NCI-H446 (cell line): ENCODE data around the gene MCAM.
A peak's percentile ranks its signal among the peaks of the same experiment; 100 is the strongest.

ENCODE experiments used
- DNase-seq, 2 experiments: peaks; one replicate each; lab custom pipeline; 2025; lab: John Stamatoyannopoulos, UW

MCAM gene

GRCh38 chr11:119307219-119307618, 9.7 kb downstream of the MCAM start:
- no peak for DNase-seq

DNA sequence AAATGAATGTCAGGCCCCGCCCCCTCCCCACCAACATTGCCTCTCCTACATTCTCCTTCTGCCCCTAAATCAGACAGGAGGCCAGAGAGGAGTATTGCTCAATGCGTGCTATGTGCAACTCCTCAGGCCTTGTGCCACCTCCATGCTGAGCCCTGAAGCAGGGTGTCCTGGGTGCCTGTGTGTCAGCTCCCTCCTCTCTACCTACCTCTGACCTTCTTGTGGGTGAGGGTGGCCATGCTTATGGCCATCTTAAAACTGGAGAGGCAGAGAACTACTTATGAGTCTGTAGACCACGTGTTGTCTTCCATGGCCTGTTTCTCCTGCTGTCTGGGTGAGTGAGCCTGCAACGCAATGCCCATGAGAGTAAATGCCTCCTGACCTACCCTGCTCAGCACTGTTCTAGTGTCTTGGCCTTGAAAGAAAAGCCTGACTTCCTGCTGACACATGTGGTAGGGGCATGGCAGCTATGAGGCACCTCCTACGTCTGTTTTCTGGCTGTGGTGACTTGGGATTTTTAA, 10.5 kb downstream of the MCAM start:
- DNase-seq = no peak

GRCh38 chr11:119305556-119306372, 11.2 kb downstream of the MCAM start:
- no peak for DNase-seq

- DNase-seq = no peak
Measured at GRCh38 chr11:119303227-119303718, 13.7 kb downstream of the MCAM start.

GRCh38 chr11:119300198-119300964, 16.5 kb downstream of the MCAM start:
- no peak for DNase-seq

GRCh38 chr11:119299416-119299815, 17.5 kb downstream of the MCAM start:
- no peak for DNase-seq

- DNase-seq = peak in 1 of 2 experiments; percentile 54
Measured at GRCh38 chr11:119298726-119299125, 18.2 kb downstream of the MCAM start.

DNA sequence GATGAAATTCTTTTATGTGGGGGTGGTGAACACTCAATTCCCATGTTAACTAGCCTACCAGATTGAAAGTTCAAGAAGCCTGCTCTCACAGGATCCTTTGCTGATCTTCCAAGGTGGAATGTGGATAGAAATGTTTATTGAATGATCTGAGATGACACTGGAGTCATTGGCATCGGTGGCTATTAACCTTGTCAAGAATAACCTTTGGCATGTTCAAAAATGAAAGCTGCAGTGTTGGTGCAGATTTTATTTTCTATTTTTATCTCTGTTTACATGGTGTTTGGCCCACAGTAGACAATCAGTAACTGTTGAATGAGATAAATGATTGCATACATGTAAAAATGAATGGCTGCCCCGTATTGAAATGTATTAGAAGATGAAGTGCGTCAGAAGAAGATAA, 19.0 kb downstream of the MCAM start:
- no peak for DNase-seq

- no peak for DNase-seq
Measured at GRCh38 chr11:119295178-119295577, 21.8 kb downstream of the MCAM start.

DNA sequence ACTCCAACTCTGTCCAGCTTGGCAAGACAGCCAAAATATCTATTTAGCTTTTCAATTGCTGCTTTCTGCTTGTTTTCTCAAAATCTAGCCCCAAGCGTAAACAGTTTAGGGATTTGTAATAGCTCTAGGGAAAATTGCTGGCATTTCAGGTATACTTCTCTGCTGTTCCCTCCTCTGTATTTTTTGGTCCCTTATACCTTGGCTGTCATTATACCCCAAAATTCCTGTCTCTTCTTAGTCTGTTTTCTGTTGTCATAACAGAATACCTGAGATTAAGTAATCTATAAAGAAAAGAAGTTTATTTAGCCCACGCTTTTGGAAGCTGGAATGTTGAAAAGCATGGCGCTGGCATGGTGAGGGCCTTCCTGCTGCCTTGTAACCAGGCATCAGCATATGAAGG, 23.5 kb downstream of the MCAM start:
- no peak for DNase-seq

DNA sequence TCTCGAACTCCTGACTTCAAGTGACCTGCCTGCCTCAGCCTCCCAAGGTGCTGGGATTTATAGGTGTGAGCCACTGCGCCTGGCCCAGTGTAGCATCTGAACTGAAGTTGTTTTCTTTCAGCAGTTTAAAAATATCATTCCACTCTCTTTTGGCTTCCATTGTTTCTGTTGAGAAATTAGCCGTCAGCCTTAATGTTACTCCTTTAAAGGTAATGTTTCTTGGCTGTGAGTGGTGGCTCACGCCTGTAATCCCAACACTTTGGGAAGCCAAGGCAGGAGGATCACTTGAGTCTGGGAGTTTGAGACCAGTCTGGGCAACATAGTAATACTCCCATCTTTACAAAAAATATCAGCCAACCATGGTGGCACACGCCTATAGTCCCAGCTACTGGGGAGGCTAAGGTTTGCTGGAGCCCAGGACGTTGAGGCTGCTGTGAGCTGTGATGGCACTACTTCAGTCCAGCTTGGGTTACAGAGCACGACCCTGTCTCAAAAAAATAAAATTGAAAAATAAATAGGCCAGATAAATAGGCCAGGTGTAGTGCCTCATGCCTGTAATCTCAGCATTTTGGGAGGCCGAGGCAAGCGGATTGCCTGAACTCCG, 25.9 kb downstream of the MCAM start:
- DNase-seq = no peak

GRCh38 chr11:119288219-119288618, 28.7 kb downstream of the MCAM start:
- no peak for DNase-seq

GRCh38 chr11:119285431-119285830, 31.5 kb downstream of the MCAM start:
- DNase-seq = no peak

GRCh38 chr11:119284344-119285157, 32.4 kb downstream of the MCAM start:
- peak in 1 of 2 experiments; percentile 7 for DNase-seq

- no peak for DNase-seq
Measured at GRCh38 chr11:119282495-119282894, 34.4 kb downstream of the MCAM start.

GRCh38 chr11:119277660-119278059, 39.3 kb downstream of the MCAM start:
- DNase-seq = no peak

- no peak for DNase-seq
Measured at GRCh38 chr11:119273721-119274120, 43.2 kb downstream of the MCAM start.

- no peak for DNase-seq
Measured at GRCh38 chr11:119267645-119268044, 49.3 kb downstream of the MCAM start.

DNA sequence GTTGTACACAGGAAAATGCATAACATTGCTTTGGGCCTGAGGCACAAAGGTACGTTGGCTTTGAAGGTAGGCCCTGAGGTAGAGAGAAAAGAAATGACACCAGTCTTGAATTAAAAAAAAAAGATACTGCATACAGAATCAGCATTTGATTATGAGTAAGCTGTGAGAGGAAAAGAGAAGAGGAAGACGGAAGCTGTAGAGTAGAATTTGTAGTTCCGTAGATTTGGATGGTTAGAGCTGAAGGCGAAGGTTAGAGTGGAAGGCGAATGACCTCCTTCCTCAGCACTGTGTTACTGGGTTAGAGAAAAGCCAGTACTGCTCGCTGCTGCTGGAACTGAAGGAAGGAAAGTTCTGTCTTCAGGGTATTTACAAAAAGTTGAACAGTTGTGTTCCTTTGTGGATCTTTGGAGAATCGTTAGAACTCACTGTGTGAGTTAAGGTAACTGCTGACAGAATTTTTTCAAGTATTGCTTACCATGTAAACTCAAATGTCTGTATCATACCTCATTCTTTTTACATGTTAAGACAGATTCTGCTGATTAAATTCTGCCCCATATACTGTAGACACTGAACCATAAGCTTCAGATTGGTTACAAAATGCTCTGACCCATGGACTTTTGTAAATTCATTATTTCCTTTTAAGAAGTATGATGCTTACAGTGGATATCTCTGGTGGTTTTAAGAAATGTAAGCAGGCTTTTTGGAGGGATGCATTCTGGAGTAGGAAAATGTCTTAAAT, 50.2 kb downstream of the MCAM start:
- DNase-seq = no peak

DNA sequence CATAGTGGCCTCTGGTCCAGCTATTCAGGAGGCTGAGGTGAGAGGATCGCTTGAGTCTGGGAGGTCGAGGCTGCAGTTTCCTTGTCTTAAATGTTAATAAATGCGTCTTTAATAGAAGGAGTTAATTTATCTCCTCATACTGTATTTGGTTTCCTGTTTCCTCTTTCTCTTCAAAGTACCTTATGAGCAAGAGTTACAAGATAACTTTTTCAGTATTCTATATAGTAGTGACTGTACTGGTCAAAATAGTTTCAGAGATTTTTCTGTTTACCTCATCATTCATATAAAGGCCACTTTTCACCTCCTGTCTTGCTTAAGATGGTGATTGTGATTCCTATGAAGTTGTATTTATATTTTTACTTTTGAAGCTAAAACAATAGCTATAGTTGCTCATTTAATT, 50.9 kb downstream of the MCAM start:
- DNase-seq = no peak
